Chondrocyte (in vitro differentiated cells): ENCODE results near the gene TPSG1. TPM values are rescaled to one million over a fixed set of nuclear protein-coding genes. Genes with fewer than 3 reads are reported as not detected.
"Not testable (repeated sequence)": the region's sequence is repeated elsewhere in the genome, so short reads cannot be mapped to it uniquely, and the experiment has no call there.

Experiments
- DNase-seq: peaks from one replicate; pipeline ENCODE4 v3.0.0; 2021; ENCODE audit warnings: mixed read lengths, low spot score
- H3K27ac Mint-ChIP-seq: one replicate; pipeline ENCODE4 v1.8.0; 2021; ENCODE audit warnings: mild to moderate bottlenecking, moderate library complexity, mixed read lengths; ENCODE audit not compliant: unreplicated experiment
- H3K27me3 Mint-ChIP-seq: 2 replicates; pipeline ENCODE4 v1.8.0; 2021; ENCODE audit warnings: low read depth, mixed read lengths
- H3K36me3 Mint-ChIP-seq: 2 replicates; pipeline ENCODE4 v1.8.0; 2021; ENCODE audit warnings: low read depth, mixed read lengths
- H3K4me1 Mint-ChIP-seq: 2 replicates; pipeline ENCODE4 v1.8.0; 2021; ENCODE audit warnings: low read depth, mild to moderate bottlenecking, mixed read lengths
- H3K4me3 Mint-ChIP-seq: one replicate; pipeline ENCODE4 v1.8.0; 2021; ENCODE audit warnings: mild to moderate bottlenecking, moderate library complexity, mixed read lengths; ENCODE audit not compliant: unreplicated experiment
- H3K9me3 Mint-ChIP-seq: 2 replicates; pipeline ENCODE4 v1.8.0; 2021; ENCODE audit warnings: low read depth, mixed read lengths
- total RNA-seq: library from RNA; stranded (reverse); gene quantifications from 3 replicates; pipeline ENCODE4 v1.2.1, GENCODE V29; 2021
- TF ChIP-seq, protein P1 (sequence below): fragments of 200-600 bp; sonication (generic); IDR thresholded peaks from 2 replicates; pipeline ENCODE4 v1.5.0; 2021; ENCODE audit warnings: antibody characterized with exemption, mild to moderate bottlenecking, moderate library complexity

The TPSG1 gene
- total RNA-seq, 1 donor from 2014 or later: not detected

DNA sequence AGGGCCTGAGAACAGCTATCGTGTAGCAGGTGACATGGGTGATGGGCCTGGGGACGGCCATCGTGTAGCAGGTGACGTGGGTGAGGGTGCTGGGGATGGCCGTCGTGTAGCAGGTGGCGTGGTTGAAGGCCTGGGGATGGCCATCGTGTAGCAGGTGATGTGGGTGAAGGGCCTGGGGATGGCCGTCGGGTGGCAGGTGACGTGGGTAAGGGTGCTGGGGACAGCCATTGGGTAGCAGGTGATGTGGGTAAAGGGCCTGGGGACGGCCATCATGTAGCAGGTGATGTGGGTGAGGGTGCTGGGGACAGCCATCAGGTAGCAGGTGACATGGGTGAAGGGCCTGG lies 46.3 kb upstream of the TPSG1 start:
- H3K36me3 Mint-ChIP-seq: no peaks in the 10 kb centered on the region
- peak; percentile 77 for DNase-seq
- no peak overlapping the region for H3K27ac Mint-ChIP-seq
- peaks cover 7% of the 10 kb centered on the region for H3K4me1 Mint-ChIP-seq
- H3K4me3 Mint-ChIP-seq: no peak overlapping the region
- TF ChIP-seq, protein P1, sequence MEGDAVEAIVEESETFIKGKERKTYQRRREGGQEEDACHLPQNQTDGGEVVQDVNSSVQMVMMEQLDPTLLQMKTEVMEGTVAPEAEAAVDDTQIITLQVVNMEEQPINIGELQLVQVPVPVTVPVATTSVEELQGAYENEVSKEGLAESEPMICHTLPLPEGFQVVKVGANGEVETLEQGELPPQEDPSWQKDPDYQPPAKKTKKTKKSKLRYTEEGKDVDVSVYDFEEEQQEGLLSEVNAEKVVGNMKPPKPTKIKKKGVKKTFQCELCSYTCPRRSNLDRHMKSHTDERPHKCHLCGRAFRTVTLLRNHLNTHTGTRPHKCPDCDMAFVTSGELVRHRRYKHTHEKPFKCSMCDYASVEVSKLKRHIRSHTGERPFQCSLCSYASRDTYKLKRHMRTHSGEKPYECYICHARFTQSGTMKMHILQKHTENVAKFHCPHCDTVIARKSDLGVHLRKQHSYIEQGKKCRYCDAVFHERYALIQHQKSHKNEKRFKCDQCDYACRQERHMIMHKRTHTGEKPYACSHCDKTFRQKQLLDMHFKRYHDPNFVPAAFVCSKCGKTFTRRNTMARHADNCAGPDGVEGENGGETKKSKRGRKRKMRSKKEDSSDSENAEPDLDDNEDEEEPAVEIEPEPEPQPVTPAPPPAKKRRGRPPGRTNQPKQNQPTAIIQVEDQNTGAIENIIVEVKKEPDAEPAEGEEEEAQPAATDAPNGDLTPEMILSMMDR: no peak
- H3K27me3 Mint-ChIP-seq: peaks cover 35% of the 10 kb centered on the region
- peaks cover 2% of the 10 kb centered on the region for H3K9me3 Mint-ChIP-seq

DNA sequence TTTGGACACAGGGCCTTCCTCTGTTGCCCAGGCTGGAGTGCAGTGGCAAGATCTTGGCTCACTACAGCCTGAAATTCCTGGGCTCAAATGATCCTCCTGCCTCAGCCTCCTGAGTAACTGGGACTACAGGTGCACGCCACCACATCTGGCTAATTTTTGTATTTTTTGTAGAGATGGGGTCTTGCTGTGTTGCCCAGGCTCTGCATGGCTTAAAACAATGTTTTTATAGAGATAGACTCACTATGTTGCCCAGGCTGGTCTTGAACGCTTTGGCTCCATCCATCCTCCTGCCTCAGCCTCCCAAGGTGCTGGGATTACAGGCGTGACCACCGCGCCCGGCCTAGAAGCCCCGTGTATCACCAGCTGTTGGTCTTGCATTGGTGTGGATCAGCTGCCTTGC lies 44.4 kb upstream of the TPSG1 start:
- DNase-seq, H3K9me3 Mint-ChIP-seq, H3K27ac Mint-ChIP-seq, H3K36me3 Mint-ChIP-seq, H3K4me3 Mint-ChIP-seq, H3K4me1 Mint-ChIP-seq: not testable (repeated sequence)
- peaks cover 25% of the 10 kb centered on the region for H3K27me3 Mint-ChIP-seq

DNA sequence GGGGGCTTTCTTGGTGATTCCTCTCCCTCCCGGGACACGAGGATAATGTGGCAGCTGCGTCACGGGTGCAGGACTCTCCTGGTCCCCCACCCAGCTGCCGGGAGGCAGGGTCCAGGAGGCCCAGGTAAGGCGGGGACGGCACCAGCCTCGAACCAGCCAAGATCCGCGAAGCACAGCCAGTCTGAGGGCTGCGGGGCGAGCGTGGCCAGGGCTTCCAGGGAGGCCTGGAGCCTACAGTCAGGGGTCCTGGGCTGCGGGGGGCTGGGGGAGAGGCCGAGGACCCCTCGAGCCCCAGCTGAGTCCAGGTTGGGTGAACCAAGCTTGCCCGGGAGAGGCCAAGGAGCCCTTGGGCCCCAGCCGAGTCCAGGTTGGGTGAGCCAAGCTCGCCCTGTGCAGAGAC lies 40.8 kb upstream of the TPSG1 start:
- H3K9me3 Mint-ChIP-seq: peaks cover 3% of the 10 kb centered on the region
- H3K27ac Mint-ChIP-seq: no peak overlapping the region
- no peaks in the 10 kb centered on the region for H3K36me3 Mint-ChIP-seq
- no peak overlapping the region for H3K4me3 Mint-ChIP-seq
- TF ChIP-seq, protein P1: no peak
- H3K27me3 Mint-ChIP-seq: peaks cover 26% of the 10 kb centered on the region
- no peaks in the 10 kb centered on the region for H3K4me1 Mint-ChIP-seq
- DNase-seq: no peak

DNA sequence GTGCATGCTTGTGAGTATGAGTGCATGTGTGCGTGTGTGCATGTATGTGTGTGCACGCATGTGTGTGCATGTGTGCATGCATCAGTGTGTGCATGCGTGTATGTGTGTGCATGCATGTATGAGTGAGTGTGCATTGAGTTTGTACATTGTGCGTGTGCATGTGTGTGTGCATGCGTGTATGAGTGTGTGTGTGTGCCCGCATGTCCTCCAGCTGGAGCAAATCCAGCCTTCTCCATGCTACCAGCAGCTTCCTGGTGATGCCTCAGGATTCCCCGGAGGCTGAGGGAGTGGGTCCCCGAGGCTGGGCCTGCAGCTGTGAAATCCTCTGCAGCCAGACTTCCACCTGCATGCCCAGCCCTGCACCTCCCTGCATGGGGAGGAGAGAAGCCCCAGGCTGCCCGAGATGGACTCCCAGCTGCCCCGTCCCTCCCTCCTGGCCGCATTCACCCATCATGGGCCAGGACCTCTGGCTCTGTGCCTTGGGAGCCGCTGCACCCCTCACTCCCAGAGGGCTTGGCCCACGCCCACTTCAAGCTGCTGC lies 40.1 kb upstream of the TPSG1 start:
- H3K4me1 Mint-ChIP-seq: no peaks in the 10 kb centered on the region
- no peak overlapping the region for H3K4me3 Mint-ChIP-seq
- no peak for DNase-seq

DNA sequence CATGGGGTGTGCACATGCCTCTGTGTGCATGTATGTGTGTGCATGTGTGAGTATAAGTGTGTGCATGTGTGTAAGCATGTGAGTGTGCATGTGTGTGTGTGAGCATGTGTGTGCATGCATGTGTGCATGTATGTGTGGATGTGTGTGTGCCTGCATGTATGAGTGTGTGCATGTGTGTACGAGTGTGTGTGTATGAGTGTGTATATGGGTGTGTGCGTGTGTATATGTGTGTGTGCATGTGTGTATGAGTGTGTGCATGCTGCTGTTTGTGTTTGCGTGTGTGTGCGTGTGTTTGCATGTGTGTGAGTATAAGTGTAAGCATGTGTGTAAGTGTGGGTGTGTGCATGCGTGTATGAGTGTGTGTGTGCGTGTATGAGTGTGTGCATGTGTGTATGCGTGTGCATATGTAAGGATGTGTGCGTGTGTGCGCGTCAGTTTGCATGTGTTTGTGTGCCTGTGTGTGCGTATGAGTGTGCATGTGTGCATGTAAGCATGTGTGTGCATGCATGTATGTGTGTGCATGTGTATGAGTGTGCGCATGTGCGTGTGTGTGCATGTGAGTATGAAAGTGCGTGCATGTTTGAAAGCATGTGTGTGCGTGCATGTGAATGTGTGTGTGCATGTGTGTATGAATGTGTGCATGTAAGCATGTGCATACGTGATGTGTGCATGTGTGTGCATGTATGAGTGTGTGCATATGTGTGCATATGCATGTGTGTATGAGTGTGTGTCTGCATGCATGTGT lies 39.4 kb upstream of the TPSG1 start:
- H3K9me3 Mint-ChIP-seq: peaks cover 3% of the 10 kb centered on the region
- H3K27ac Mint-ChIP-seq: no peak overlapping the region
- no peak overlapping the region for H3K4me3 Mint-ChIP-seq
- no peaks in the 10 kb centered on the region for H3K4me1 Mint-ChIP-seq
- H3K36me3 Mint-ChIP-seq: no peaks in the 10 kb centered on the region
- no peak for DNase-seq
- peaks cover 24% of the 10 kb centered on the region for H3K27me3 Mint-ChIP-seq
- TF ChIP-seq, protein P1: no peak

More for the DNA sequence above, 40.1 kb upstream of the TPSG1 start:
- Mint-ChIP-seq H3K27me3 (peaks cover 26% of the 10 kb centered on the region), H3K27ac (no peak overlapping the region), H3K36me3 (no peaks in the 10 kb centered on the region), H3K9me3 (peaks cover 3% of the 10 kb centered on the region)
- TF ChIP-seq, protein P1: no peak
